ENCODE results near the gene G6PC3.

G6PC3 gene

GRCh38 chr17:44033861-44034408 is 36.6 kb upstream of the G6PC3 start:
- TF ChIP-seq, protein P1, sequence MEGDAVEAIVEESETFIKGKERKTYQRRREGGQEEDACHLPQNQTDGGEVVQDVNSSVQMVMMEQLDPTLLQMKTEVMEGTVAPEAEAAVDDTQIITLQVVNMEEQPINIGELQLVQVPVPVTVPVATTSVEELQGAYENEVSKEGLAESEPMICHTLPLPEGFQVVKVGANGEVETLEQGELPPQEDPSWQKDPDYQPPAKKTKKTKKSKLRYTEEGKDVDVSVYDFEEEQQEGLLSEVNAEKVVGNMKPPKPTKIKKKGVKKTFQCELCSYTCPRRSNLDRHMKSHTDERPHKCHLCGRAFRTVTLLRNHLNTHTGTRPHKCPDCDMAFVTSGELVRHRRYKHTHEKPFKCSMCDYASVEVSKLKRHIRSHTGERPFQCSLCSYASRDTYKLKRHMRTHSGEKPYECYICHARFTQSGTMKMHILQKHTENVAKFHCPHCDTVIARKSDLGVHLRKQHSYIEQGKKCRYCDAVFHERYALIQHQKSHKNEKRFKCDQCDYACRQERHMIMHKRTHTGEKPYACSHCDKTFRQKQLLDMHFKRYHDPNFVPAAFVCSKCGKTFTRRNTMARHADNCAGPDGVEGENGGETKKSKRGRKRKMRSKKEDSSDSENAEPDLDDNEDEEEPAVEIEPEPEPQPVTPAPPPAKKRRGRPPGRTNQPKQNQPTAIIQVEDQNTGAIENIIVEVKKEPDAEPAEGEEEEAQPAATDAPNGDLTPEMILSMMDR (IDR thresholded peaks at IDR 0.05) = no peak

- TF ChIP-seq, protein P1 (IDR thresholded peaks at IDR 0.05) = no peak
These were observed 33.1 kb upstream of the G6PC3 start for GRCh38 chr17:44037471-44037870.

GRCh38 chr17:44038604-44039011 is 31.9 kb upstream of the G6PC3 start:
- TF ChIP-seq, protein P1 (IDR thresholded peaks at IDR 0.05) = no peak

- TF ChIP-seq, protein P1 (IDR thresholded peaks at IDR 0.05) = no peak
These were observed 30.5 kb upstream of the G6PC3 start for GRCh38 chr17:44039829-44040635.

DNA sequence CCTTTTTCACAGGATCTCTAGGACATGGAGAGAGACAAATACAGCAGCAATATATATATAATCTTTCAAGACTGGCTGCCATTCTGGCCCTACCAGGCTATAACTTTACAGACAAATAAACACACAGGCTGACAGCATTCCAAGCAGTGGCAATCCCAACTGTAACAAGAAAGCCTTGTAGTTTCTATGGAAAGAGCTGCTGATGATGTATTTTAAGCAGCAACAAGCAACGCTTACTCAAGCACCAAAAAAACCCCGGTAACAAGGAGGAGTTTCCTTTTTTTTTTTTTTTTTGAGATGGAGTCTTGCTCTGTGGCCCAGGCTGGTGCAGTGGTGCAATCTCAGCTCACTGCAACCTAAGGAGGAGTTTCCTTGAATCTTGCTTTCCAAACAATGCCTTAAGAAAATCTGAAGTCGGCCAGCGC is 27.3 kb upstream of the G6PC3 start:
- TF ChIP-seq, protein P1 (IDR thresholded peaks at IDR 0.05) = no peak

GRCh38 chr17:44044071-44044470 is 26.5 kb upstream of the G6PC3 start:
- TF ChIP-seq, protein P1 (IDR thresholded peaks at IDR 0.05) = no peak

DNA sequence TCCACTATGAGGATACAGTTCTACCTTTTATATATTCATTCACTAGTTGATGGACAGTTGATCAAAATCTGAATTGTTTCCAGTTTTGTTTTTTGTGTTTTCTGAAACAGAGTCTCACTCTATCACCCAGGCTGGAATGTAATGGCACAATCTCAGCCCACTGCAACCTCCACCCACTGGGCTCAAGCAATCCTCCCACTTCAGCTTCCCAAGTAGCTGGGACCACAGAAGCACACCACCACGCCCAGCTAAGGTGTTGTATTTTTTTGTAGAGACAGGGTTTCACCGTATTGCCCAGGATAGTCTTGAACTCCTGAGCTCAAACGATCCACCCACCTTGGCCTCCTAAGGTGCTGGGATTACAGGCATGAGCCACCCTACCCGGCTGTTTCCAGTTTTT is 25.0 kb upstream of the G6PC3 start:
- TF ChIP-seq, protein P1 (IDR thresholded peaks at IDR 0.05) = no peak

All from LNCAP (cell line).